Measurements from ENCODE around the gene HRH1. TPM values are rescaled to one million over a fixed set of nuclear protein-coding genes. Genes with fewer than 3 reads are reported as not detected.

HRH1 gene
- total RNA-seq, 2 experiments from 2014 or later, result 0.18 to 0.29 TPM

DNA sequence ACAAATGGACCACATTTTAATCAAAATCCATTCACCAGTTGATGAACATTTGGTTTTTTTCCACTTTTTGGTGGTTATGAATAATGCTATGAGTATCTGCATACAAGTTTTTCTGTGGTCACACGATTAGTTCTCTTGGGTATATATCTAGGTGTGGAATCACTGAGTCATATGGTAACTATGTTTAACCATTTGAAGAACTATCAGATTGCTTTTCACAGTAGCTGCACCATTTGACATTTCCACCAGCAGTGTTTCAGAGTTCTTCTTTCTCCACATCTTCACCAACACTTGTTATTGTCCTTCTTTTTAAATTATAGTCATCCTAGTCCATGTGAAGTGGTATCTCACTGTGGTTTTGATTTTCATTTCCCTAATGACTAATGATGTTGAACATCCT is 84.6 kb downstream of the HRH1 start:
- H3K4me1 Mint-ChIP-seq (ENCODE audit: low read depth), result peaks cover 21% of the 10 kb centered on the region
- no peak for DNase-seq
- no peak overlapping the region for H3K4me3 Mint-ChIP-seq
- H3K27me3 Mint-ChIP-seq (ENCODE audit: low read depth), result peaks cover under 1% of the 10 kb centered on the region
- peaks cover 2% of the 10 kb centered on the region for H3K36me3 Mint-ChIP-seq (ENCODE audit: low read depth)
- CTCF ChIA-PET, result interaction anchor here (1.2 to 6.8 kb wide), 2 partner anchors 96 to 140 kb away, joined by 3 to 80 read pairs; no protein-coding TSS in a partner anchor
- peak; percentile 38 for ATAC-seq
- no peak overlapping the region for H3K27ac Mint-ChIP-seq
- H3K9me3 Mint-ChIP-seq (ENCODE audit: insufficient read depth), result peaks cover 10% of the 10 kb centered on the region
- POLR2A ChIA-PET, result interaction anchor here (0.7 to 1.2 kb wide), 2 partner anchors 34 to 42 kb away, joined by 3 to 5 read pairs; no protein-coding TSS in a partner anchor

DNA sequence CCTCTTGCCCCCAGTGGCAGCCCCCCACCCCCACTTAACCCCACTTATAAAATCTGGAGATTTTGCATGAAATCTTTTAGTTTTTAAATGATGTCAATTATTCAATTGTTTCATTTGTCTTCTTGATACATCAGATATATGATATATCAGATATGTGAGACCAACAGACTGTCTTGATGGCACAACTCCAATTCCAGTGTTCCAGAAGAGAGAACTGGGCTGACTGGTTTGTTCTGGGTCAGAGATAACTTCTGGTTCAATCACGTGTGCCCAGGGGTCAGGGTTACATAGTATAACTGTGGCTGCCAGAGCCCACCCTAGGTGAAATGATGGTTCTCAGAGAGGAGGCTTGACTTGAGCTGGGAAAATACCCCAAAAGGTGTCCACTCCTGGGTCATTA is 85.5 kb downstream of the HRH1 start:
- ATAC-seq, result no peak

DNA sequence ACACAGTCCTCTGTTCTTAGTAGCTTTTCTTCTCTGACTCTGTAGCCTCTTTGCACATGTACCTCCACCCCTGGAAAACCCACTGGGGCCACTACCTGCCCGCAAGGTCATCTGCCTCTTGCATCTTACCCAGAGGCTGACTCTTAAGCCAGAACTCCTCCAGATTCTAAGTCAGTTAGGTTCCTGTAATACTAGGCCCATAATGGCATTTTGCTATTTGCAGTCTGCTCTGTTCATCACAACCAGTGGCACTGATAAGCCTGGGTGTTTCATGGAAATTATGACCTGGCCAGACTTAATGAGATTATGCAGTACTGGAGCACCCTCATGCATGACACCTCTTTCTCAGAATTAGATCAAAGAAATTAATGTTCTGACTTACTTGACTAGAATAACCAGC is 86.2 kb downstream of the HRH1 start:
- CTCF ChIA-PET, result interaction anchor here (6.8 kb wide), 1 partner anchor 95 kb away, joined by 80 read pairs; no protein-coding TSS in a partner anchor
- Mint-ChIP-seq H3K4me1 (ENCODE audit: low read depth) (peaks cover 21% of the 10 kb centered on the region), H3K9me3 (ENCODE audit: insufficient read depth) (peaks cover 10% of the 10 kb centered on the region), H3K27ac (peak overlapping the region; percentile 37), H3K27me3 (ENCODE audit: low read depth) (no peaks in the 10 kb centered on the region), H3K36me3 (ENCODE audit: low read depth) (peaks cover 2% of the 10 kb centered on the region), H3K4me3 (no peak overlapping the region)
- POLR2A ChIA-PET, result no interaction called here
- no peak for DNase-seq
- ATAC-seq, result peak; percentile 25

More for the DNA sequence above, 85.5 kb downstream of the HRH1 start:
- H3K36me3 Mint-ChIP-seq (ENCODE audit: low read depth), result peaks cover 2% of the 10 kb centered on the region
- H3K4me1 Mint-ChIP-seq (ENCODE audit: low read depth), result peaks cover 21% of the 10 kb centered on the region
- POLR2A ChIA-PET, result no interaction called here
- H3K9me3 Mint-ChIP-seq (ENCODE audit: insufficient read depth), result peaks cover 10% of the 10 kb centered on the region
- CTCF ChIA-PET, result interaction anchor here (6.8 kb wide), 1 partner anchor 96 kb away, joined by 80 read pairs; no protein-coding TSS in a partner anchor
- no peak for DNase-seq
- H3K27me3 Mint-ChIP-seq (ENCODE audit: low read depth), result no peaks in the 10 kb centered on the region
- no peak overlapping the region for H3K4me3 Mint-ChIP-seq
- H3K27ac Mint-ChIP-seq, result no peak overlapping the region

- H3K4me1 Mint-ChIP-seq (ENCODE audit: low read depth), result peaks cover 7% of the 10 kb centered on the region
- H3K36me3 Mint-ChIP-seq (ENCODE audit: low read depth), result no peaks in the 10 kb centered on the region
- no peak for DNase-seq
- ChIA-PET POLR2A (interaction anchor here (0.7 kb wide), 1 partner anchor 9 kb away, joined by 4 read pairs; no protein-coding TSS in a partner anchor), CTCF (interaction anchor here (1.1 to 2.9 kb wide), 4 partner anchors 8 to 92 kb away, joined by 3 to 10 read pairs (median 4); no protein-coding TSS in a partner anchor)
- H3K9me3 Mint-ChIP-seq (ENCODE audit: insufficient read depth), result peaks cover 6% of the 10 kb centered on the region
- no peak overlapping the region for H3K4me3 Mint-ChIP-seq
- H3K27me3 Mint-ChIP-seq (ENCODE audit: low read depth), result no peaks in the 10 kb centered on the region
- no peak for ATAC-seq
- H3K27ac Mint-ChIP-seq, result no peak overlapping the region
Measured at GRCh38 chr3:11244121-11244677, 89.9 kb downstream of the HRH1 start.

- Mint-ChIP-seq H3K9me3 (ENCODE audit: insufficient read depth) (no peaks in the 10 kb centered on the region), H3K36me3 (ENCODE audit: low read depth) (no peaks in the 10 kb centered on the region), H3K4me3 (no peak overlapping the region), H3K27ac (no peak overlapping the region), H3K4me1 (ENCODE audit: low read depth) (peaks cover 4% of the 10 kb centered on the region), H3K27me3 (ENCODE audit: low read depth) (no peaks in the 10 kb centered on the region)
- ChIA-PET POLR2A (no interaction called here), CTCF (interaction anchor here (1.2 to 2.9 kb wide), 2 partner anchors 9 to 90 kb away, joined by 4 to 10 read pairs; no protein-coding TSS in a partner anchor)
- DNase-seq, result peak; percentile 29
- no peak for ATAC-seq
Measured at GRCh38 chr3:11245276-11245675, 91.0 kb downstream of the HRH1 start.

DNA sequence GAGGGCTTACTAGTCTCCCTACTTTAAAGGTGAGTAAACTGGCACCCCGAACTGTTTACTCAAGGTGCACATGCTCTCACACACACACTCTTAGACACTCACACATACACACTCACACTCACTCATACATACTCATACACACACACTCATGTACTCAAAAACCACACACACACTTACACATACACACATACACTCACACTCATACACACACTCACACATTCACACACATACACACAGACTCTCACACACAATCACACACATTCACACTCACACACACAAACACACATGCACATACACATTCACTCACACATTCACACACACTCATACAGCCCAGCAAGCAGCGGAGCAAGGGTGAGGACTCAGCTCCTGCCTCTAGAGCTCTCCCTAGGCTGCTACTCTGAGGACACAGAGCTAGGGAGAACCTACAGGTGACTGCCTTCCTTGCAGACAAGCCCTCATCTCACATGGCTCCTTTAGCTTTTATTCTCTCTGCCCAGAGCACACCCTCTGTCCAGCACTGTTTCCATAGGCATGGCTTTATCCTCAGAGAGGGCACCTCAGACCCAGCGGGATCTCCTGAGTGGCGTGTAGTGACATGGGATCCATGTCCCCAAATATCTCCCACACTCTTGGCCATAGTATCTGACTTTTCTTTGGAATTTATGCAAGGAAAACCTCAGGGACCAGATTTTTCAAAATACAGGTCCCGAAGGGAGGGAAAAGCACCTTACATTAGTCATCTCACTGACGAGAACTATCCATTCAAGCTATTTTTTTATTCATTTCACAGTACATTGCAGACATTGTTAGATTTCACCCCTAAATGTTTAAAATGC is 91.8 kb downstream of the HRH1 start:
- ATAC-seq (no peak), DNase-seq (no peak)
- ChIA-PET POLR2A (interaction anchor here (0.5 kb wide), 1 partner anchor 18 kb away, joined by 3 read pairs; no protein-coding TSS in a partner anchor), CTCF (interaction anchor here (2.9 kb wide), 1 partner anchor 10 kb away, joined by 10 read pairs; no protein-coding TSS in a partner anchor)
- Mint-ChIP-seq H3K36me3 (ENCODE audit: low read depth) (no peaks in the 10 kb centered on the region), H3K27ac (no peak overlapping the region), H3K9me3 (ENCODE audit: insufficient read depth) (no peaks in the 10 kb centered on the region), H3K4me3 (no peak overlapping the region), H3K4me1 (ENCODE audit: low read depth) (peaks cover 4% of the 10 kb centered on the region), H3K27me3 (ENCODE audit: low read depth) (no peaks in the 10 kb centered on the region)

DNA sequence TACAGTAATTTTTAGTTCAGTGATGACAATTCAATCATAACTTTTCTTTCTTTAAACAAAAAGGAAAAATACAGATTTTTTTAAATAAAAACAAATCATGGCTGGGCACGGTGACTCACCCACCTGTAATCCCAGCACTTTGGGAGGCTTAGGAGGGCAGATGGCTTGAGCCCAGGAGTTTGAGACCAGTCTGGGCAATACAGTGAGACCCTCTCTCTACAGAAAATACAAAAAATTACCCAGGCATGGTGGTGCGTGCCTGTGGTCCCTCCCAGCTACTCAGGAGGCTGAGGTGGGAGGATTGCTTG is 92.3 kb downstream of the HRH1 start:
- DNase-seq (no peak), ATAC-seq (no peak)
- no peak overlapping the region for H3K4me3 Mint-ChIP-seq
- H3K27ac Mint-ChIP-seq, result no peak overlapping the region
- no peaks in the 10 kb centered on the region for H3K9me3 Mint-ChIP-seq (ENCODE audit: insufficient read depth)
- no peaks in the 10 kb centered on the region for H3K27me3 Mint-ChIP-seq (ENCODE audit: low read depth)
- POLR2A ChIA-PET, result no interaction called here
- CTCF ChIA-PET, result interaction anchor here (2.9 kb wide), 1 partner anchor 10 kb away, joined by 10 read pairs; no protein-coding TSS in a partner anchor
- no peaks in the 10 kb centered on the region for H3K36me3 Mint-ChIP-seq (ENCODE audit: low read depth)
- H3K4me1 Mint-ChIP-seq (ENCODE audit: low read depth), result peaks cover 9% of the 10 kb centered on the region

GRCh38 chr3:11247362-11247761 is 93.1 kb downstream of the HRH1 start:
- Mint-ChIP-seq H3K27me3 (ENCODE audit: low read depth) (no peaks in the 10 kb centered on the region), H3K4me1 (ENCODE audit: low read depth) (peaks cover 13% of the 10 kb centered on the region), H3K4me3 (no peak overlapping the region), H3K27ac (no peak overlapping the region), H3K36me3 (ENCODE audit: low read depth) (no peaks in the 10 kb centered on the region), H3K9me3 (ENCODE audit: insufficient read depth) (no peaks in the 10 kb centered on the region)
- ATAC-seq, result no peak
- ChIA-PET CTCF (no interaction called here), POLR2A (no interaction called here)
- DNase-seq, result no peak

DNA sequence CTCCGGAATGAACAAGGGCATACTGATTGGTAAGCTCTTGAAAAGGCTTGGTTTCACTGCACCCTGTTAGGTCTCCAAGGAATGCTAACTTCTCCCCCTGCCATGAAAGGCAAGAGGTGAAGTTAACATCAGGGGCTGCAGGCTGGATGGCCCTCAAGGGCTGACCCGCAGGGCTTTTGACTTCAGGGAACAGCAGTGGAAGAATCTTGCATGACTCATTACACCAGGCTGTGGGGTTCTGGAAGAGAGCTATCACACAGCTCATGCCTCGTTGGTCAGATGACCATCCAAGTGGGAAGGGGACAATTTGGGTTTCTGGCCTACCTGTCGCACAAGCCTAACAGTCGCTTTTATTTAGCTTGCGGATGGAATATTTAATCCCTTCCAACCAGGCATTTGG is 94.3 kb downstream of the HRH1 start:
- no peak for ATAC-seq
- Mint-ChIP-seq H3K9me3 (ENCODE audit: insufficient read depth) (no peaks in the 10 kb centered on the region), H3K27ac (no peak overlapping the region), H3K27me3 (ENCODE audit: low read depth) (no peaks in the 10 kb centered on the region), H3K4me1 (ENCODE audit: low read depth) (peaks cover 13% of the 10 kb centered on the region), H3K4me3 (no peak overlapping the region), H3K36me3 (ENCODE audit: low read depth) (no peaks in the 10 kb centered on the region)
- CTCF ChIA-PET, result interaction anchor here (0.9 to 1.5 kb wide), 2 partner anchors 43 to 55 kb away, joined by 3 to 4 read pairs; no protein-coding TSS in a partner anchor
- POLR2A ChIA-PET, result no interaction called here
- DNase-seq, result no peak

- H3K4me1 Mint-ChIP-seq (ENCODE audit: low read depth), result peaks cover 13% of the 10 kb centered on the region
- ChIA-PET POLR2A (no interaction called here), CTCF (no interaction called here)
- no peaks in the 10 kb centered on the region for H3K27me3 Mint-ChIP-seq (ENCODE audit: low read depth)
- DNase-seq, result peak; percentile 28
- no peaks in the 10 kb centered on the region for H3K9me3 Mint-ChIP-seq (ENCODE audit: insufficient read depth)
- H3K27ac Mint-ChIP-seq, result peak overlapping the region; percentile 64
- no peak overlapping the region for H3K4me3 Mint-ChIP-seq
- peak; percentile 44 for ATAC-seq
- no peaks in the 10 kb centered on the region for H3K36me3 Mint-ChIP-seq (ENCODE audit: low read depth)
Measured at GRCh38 chr3:11250902-11251806, 96.9 kb downstream of the HRH1 start.

DNA sequence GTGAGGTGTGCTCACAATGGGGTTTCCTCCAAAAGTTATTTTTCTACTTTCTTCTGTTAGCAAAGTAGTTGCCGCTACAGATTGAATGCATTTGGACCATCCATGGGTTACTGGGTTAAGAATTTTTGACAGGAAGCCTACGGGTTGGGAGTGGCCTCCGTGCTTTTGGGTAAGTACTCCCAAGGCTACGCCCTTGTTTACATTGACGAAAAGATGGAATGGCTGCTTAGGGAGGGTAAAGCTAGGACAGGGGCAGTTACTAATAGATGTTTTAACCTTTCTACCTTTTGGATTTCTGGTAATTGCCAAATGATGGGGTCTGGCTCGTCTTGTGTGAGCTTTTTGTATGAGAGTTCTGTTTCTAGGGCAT is 97.5 kb downstream of the HRH1 start:
- H3K36me3 Mint-ChIP-seq (ENCODE audit: low read depth), result no peaks in the 10 kb centered on the region
- H3K9me3 Mint-ChIP-seq (ENCODE audit: insufficient read depth), result no peaks in the 10 kb centered on the region
- H3K27ac Mint-ChIP-seq, result peak overlapping the region; percentile 64
- no peak overlapping the region for H3K4me3 Mint-ChIP-seq
- no peak for DNase-seq
- ATAC-seq, result no peak
- CTCF ChIA-PET, result interaction anchor here (1.7 kb wide), 1 partner anchor 399 kb away, joined by 3 read pairs; no protein-coding TSS in a partner anchor
- H3K27me3 Mint-ChIP-seq (ENCODE audit: low read depth), result no peaks in the 10 kb centered on the region
- H3K4me1 Mint-ChIP-seq (ENCODE audit: low read depth), result peaks cover 13% of the 10 kb centered on the region
- POLR2A ChIA-PET, result no interaction called here

Data from activated CD8-positive, alpha-beta T cell treated with anti-CD3 and anti-CD28 coated beads, Interleukin-2, amount 10 ng/mL, durations not matched to agents 7 days and 5 days (primary cell).